ENCODE measurements around the gene PADI3. TPM values are rescaled to one million over a fixed set of nuclear protein-coding genes. Genes with fewer than 3 reads are reported as not detected.

PADI3 gene
- total RNA-seq, 1 donor from 2014 or later: not detected

DNA sequence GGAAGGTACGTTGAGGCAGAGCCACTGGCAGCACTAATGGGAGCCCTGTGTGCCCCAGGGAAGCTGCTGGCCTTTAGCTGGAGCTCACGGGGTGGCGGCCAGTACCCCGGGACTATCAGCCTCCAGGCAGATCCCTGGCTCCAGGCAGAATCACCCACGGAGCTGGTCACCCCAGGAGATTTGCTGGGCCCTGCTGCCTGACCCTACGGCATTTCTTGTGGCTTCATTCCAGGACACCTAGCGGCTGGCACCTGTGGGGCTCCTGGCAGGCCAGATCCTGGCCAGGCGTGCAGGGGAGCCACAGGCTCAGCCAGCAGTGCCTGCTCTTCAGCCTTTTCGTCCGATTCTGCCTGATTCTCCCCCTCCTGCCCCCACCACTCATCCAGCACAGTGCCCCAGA, 36.9 kb upstream of the PADI3 start:
- no peak for DNase-seq (ENCODE audit: low spot score)
- H3K27ac Mint-ChIP-seq (ENCODE audit: unreplicated experiment): peak overlapping the region; percentile 92
- TF ChIP-seq, protein P1, sequence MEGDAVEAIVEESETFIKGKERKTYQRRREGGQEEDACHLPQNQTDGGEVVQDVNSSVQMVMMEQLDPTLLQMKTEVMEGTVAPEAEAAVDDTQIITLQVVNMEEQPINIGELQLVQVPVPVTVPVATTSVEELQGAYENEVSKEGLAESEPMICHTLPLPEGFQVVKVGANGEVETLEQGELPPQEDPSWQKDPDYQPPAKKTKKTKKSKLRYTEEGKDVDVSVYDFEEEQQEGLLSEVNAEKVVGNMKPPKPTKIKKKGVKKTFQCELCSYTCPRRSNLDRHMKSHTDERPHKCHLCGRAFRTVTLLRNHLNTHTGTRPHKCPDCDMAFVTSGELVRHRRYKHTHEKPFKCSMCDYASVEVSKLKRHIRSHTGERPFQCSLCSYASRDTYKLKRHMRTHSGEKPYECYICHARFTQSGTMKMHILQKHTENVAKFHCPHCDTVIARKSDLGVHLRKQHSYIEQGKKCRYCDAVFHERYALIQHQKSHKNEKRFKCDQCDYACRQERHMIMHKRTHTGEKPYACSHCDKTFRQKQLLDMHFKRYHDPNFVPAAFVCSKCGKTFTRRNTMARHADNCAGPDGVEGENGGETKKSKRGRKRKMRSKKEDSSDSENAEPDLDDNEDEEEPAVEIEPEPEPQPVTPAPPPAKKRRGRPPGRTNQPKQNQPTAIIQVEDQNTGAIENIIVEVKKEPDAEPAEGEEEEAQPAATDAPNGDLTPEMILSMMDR (IDR thresholded peaks at IDR 0.05): peak; percentile 14
- H3K36me3 Mint-ChIP-seq (ENCODE audit: low read depth): peaks cover 2% of the 10 kb centered on the region
- H3K4me1 Mint-ChIP-seq (ENCODE audit: low read depth): peaks cover 83% of the 10 kb centered on the region
- H3K9me3 Mint-ChIP-seq (ENCODE audit: low read depth): no peaks in the 10 kb centered on the region
- H3K4me3 Mint-ChIP-seq (ENCODE audit: unreplicated experiment): no peak overlapping the region
- H3K27me3 Mint-ChIP-seq (ENCODE audit: low read depth): no peaks in the 10 kb centered on the region

DNA sequence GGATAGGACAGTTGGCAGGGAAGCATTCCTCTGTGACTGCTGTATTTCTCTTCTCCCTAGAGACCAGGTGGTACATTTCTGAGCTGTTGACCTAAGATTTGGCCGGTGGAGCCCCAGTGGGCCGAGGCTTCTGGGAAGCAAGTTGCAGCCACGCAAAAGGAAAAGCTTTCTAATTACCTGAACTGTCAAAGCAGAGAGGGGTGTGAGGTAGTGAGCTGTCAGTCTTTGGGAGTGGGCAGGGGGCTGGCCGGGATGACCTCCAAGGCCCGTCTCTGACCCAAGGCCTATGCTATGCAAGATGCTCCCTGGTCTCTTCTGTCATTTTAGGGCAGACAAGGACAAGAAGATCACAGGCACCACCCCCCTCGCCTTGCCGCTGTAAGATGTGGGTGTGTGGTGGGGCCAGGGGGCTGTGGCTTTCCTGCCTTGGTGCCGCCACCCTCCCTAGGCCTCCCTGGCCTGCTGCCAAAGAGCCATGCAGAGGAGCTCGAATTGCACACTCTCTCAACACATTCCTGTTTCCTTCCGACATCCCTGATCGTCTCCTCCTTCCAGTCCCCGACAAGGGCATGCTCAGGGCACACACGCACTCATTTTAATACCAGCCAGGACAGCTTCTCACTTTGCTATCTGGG, 36.3 kb upstream of the PADI3 start:
- Mint-ChIP-seq H3K4me3 (ENCODE audit: unreplicated experiment) (peak overlapping the region; percentile 10), H3K27me3 (ENCODE audit: low read depth) (no peaks in the 10 kb centered on the region), H3K36me3 (ENCODE audit: low read depth) (peaks cover 2% of the 10 kb centered on the region), H3K4me1 (ENCODE audit: low read depth) (peaks cover 80% of the 10 kb centered on the region), H3K27ac (ENCODE audit: unreplicated experiment) (peak overlapping the region; percentile 92), H3K9me3 (ENCODE audit: low read depth) (no peaks in the 10 kb centered on the region)
- peak; percentile 96 for DNase-seq (ENCODE audit: low spot score)
- TF ChIP-seq, protein P1 (IDR thresholded peaks at IDR 0.05): no peak

DNA sequence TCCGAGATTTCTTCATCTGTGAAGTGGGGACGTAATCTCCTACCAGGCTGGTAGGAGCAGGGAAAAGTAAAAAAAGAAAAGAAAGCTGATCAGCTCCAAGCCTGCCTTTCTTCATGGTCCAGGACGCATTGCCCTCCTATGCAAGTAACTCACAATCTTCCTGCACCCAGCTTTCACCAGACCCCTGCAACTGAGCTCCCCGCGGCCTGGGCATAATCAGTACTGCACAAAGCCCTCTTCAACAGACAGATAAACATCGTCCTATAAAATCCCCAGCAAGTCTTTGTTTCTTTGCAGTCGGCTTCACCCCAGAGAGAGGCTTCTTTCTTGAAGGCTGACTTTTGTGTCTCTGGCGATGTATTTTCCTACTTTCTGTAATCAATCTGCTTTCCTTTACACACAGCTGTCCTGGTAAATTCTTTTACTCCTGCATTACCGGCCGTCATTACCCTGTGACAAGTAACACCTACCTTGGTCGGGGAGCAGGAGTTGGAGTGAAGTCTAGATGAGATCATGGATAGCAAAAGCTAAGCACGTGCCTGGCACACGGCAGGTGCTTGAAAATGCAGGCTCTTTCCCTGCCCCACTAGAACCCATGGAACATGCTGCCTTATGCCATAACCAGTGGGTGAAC, 35.6 kb upstream of the PADI3 start:
- TF ChIP-seq, protein P1 (IDR thresholded peaks at IDR 0.05): no peak
- H3K9me3 Mint-ChIP-seq (ENCODE audit: low read depth): no peaks in the 10 kb centered on the region
- no peak for DNase-seq (ENCODE audit: low spot score)
- peak overlapping the region; percentile 10 for H3K4me3 Mint-ChIP-seq (ENCODE audit: unreplicated experiment)
- H3K36me3 Mint-ChIP-seq (ENCODE audit: low read depth): peaks cover 2% of the 10 kb centered on the region
- peak overlapping the region; percentile 92 for H3K27ac Mint-ChIP-seq (ENCODE audit: unreplicated experiment)
- peaks cover 74% of the 10 kb centered on the region for H3K4me1 Mint-ChIP-seq (ENCODE audit: low read depth)
- H3K27me3 Mint-ChIP-seq (ENCODE audit: low read depth): no peaks in the 10 kb centered on the region

DNA sequence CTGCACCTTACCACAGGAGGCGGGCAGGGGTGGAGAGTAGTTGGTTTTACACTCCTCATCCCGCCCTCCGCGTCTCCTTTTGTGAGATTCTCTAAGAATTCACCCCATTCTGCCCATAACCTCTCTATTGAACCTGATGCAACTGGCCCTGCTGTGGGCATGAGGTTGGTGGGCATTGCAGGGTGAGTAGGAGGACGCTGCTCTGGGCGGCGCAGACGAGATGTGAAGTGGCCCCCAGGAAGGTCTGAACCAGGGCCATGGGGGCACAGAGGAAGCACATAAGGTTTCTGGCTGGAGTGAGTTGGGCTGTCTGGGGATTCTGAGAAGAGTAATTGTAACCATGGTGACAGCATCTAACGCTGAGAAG, 35.1 kb upstream of the PADI3 start:
- peak overlapping the region; percentile 36 for H3K27ac Mint-ChIP-seq (ENCODE audit: unreplicated experiment)
- TF ChIP-seq, protein P1 (IDR thresholded peaks at IDR 0.05): no peak
- H3K9me3 Mint-ChIP-seq (ENCODE audit: low read depth): no peaks in the 10 kb centered on the region
- DNase-seq (ENCODE audit: low spot score): no peak
- no peak overlapping the region for H3K4me3 Mint-ChIP-seq (ENCODE audit: unreplicated experiment)
- H3K4me1 Mint-ChIP-seq (ENCODE audit: low read depth): peaks cover 71% of the 10 kb centered on the region
- peaks cover 2% of the 10 kb centered on the region for H3K36me3 Mint-ChIP-seq (ENCODE audit: low read depth)
- no peaks in the 10 kb centered on the region for H3K27me3 Mint-ChIP-seq (ENCODE audit: low read depth)

DNA sequence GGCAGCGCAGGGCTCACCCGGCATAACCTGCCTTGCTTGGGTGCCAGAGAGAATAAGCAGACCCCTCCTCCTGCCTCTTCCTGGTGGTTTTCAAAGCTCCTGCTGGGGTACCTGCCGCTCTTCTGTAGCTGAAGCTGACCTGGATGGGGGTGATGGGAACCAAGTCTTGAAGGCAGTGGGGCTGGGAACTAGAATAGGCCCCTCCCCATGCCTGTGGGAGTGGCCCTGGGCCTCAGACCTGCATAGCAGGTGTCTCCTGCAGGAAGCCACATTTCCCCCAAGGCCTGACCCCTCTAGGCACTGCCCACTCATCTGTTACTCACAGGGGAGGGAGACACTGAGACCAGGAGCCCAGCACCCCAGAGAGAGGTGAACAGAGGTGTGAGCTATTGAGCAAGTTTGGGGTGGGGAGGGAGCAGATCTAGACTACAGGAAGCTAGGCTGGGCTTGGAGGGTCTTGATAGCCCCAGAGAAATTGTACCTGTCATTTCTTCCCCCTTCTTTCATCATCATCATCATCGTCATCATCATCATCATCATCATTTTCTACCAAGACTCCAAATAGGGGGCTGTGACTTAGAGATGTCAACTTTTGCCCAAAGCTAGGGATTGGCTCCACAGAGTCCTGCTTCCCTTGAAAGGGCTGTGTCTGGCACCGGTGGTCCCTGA, 33.9 kb upstream of the PADI3 start:
- no peak for DNase-seq (ENCODE audit: low spot score)
- peaks cover 2% of the 10 kb centered on the region for H3K36me3 Mint-ChIP-seq (ENCODE audit: low read depth)
- peaks cover 59% of the 10 kb centered on the region for H3K4me1 Mint-ChIP-seq (ENCODE audit: low read depth)
- H3K4me3 Mint-ChIP-seq (ENCODE audit: unreplicated experiment): no peak overlapping the region
- H3K27me3 Mint-ChIP-seq (ENCODE audit: low read depth): no peaks in the 10 kb centered on the region
- TF ChIP-seq, protein P1 (IDR thresholded peaks at IDR 0.05): no peak
- H3K9me3 Mint-ChIP-seq (ENCODE audit: low read depth): no peaks in the 10 kb centered on the region
- H3K27ac Mint-ChIP-seq (ENCODE audit: unreplicated experiment): no peak overlapping the region

Data from chondrocyte (in vitro differentiated cells).